H1 (cell line): Measurements from ENCODE around the gene SPSB3. TPM values are rescaled to one million over a fixed set of nuclear protein-coding genes. Genes with fewer than 3 reads are reported as not detected.

Experiments used
- CTCF ChIA-PET: fragments of 300-600 bp; sonication (Branson Sonifier 250); formaldehyde crosslinking; loops from one replicate; lab custom pipeline; 2021; ENCODE audit not compliant: partially characterized antibody; lab: Charles Lee
- POLR2A ChIA-PET: fragments of 300-600 bp; sonication (Branson Sonifier 250); formaldehyde crosslinking; loops from one replicate; lab custom pipeline; 2021; ENCODE audit warnings: inconsistent platforms; ENCODE audit not compliant: partially characterized antibody; lab: Charles Lee
- DNase-seq, 2 experiments: peaks; one replicate each; pipeline versions ENCODE4 v3.0.0 to v3.0.0-alpha.2; 2010 to 2022; ENCODE audit warnings: low spot score in 2 of 2, low read depth in 1 of 2, mixed read lengths in 1 of 2
- FAIRE-seq: peaks from 2 replicates; lab custom pipeline; 2011; peaks lifted over from hg19 to GRCh38; lab: Jason Lieb, UNC
- H2AFZ ChIP-seq: 2 replicates; pipeline ENCODE4 v1.8.1; 2012; ENCODE audit warnings: low read length, inconsistent platforms
- H2AK5ac ChIP-seq: 2 replicates; pipeline ENCODE4 v1.6.1; 2013; ENCODE audit warnings: low read depth, low read length
- H2BK120ac ChIP-seq: replicated peaks from 2 replicates; pipeline ENCODE3; 2013; ENCODE audit warnings: low read depth, low read length, inconsistent platforms
- H2BK12ac ChIP-seq: 2 replicates; pipeline ENCODE4 v1.6.1; 2013; ENCODE audit warnings: low read depth, low read length
- H2BK15ac ChIP-seq: 2 replicates; pipeline ENCODE4 v1.6.1; 2013; ENCODE audit warnings: low read length
- H2BK20ac ChIP-seq: 2 replicates; pipeline ENCODE4 v1.6.1; 2013; ENCODE audit warnings: low read length
- H2BK5ac ChIP-seq: 2 replicates; pipeline ENCODE4 v1.6.1; 2013; ENCODE audit warnings: low read depth, low read length
- H3K14ac ChIP-seq: 2 replicates; pipeline ENCODE4 v1.6.1; 2013; ENCODE audit warnings: inconsistent platforms; ENCODE audit not compliant: insufficient read length
- H3K18ac ChIP-seq: 2 replicates; pipeline ENCODE4 v1.6.1; 2013; ENCODE audit warnings: low read length; ENCODE audit errors: extremely low read depth
- H3K23ac ChIP-seq: 2 replicates; pipeline ENCODE4 v1.6.1; 2013; ENCODE audit warnings: inconsistent platforms; ENCODE audit not compliant: insufficient read length
- H3K23me2 ChIP-seq: 2 replicates; pipeline ENCODE4 v1.6.1; 2013; ENCODE audit warnings: low read depth, low read length
- H3K27ac ChIP-seq: 2 replicates; pipeline ENCODE4 v1.6.1; 2011; ENCODE audit warnings: low read depth, low read length, inconsistent platforms
- H3K27me3 ChIP-seq, 4 experiments: replicated peaks in 1 of 4; 1 replicate in 1 of 4; 2 replicates in 3 of 4; pipeline versions ENCODE4 v1.6.1 to v1.8.1; 2011 to 2013; ENCODE audit warnings: low read length in 3 of 4, mild to moderate bottlenecking in 3 of 4, inconsistent platforms in 2 of 4, mixed read lengths in 2 of 4, moderate library complexity in 1 of 4; ENCODE audit not compliant: control insufficient read depth in 3 of 4, insufficient read depth in 3 of 4; ENCODE audit errors: extremely low read depth in 1 of 4
- H3K36me3 ChIP-seq, 4 experiments: 2 replicates each; pipeline versions ENCODE4 v1.6.1 to v1.8.1; 2011 to 2013; ENCODE audit warnings: mild to moderate bottlenecking in 4 of 4, low read length in 3 of 4, moderate library complexity in 2 of 4, control low read depth in 1 of 4, inconsistent platforms in 1 of 4; ENCODE audit not compliant: insufficient read depth in 4 of 4, control insufficient read depth in 2 of 4
- H3K4ac ChIP-seq: replicated peaks from 2 replicates; pipeline ENCODE3; 2013; ENCODE audit warnings: low read length, low read depth, mixed read lengths, inconsistent platforms; ENCODE audit not compliant: insufficient read length
- H3K4me1 ChIP-seq, 4 experiments: replicated peaks in 1 of 4; 1 replicate in 1 of 4; 2 replicates in 3 of 4; pipeline versions ENCODE4 v1.6.1 to v1.8.1; 2011 to 2013; ENCODE audit warnings: low read length in 3 of 4, inconsistent platforms in 2 of 4, mixed read lengths in 1 of 4; ENCODE audit not compliant: insufficient read depth in 4 of 4, control insufficient read depth in 3 of 4
- H3K4me2 ChIP-seq, 2 experiments: 2 replicates each; pipeline versions ENCODE4 v1.6.1 to v1.8.1; 2011 to 2013; ENCODE audit warnings: low read depth in 2 of 2, low read length in 2 of 2, control low read depth in 1 of 2, inconsistent platforms in 1 of 2, mild to moderate bottlenecking in 1 of 2; ENCODE audit not compliant: insufficient read depth in 1 of 2
- H3K4me3 ChIP-seq, 4 experiments: fragments of 200-600, 300-600 bp in 1 of 4; sonication (generic), shearing (Covaris generic), sonication (Bioruptor Twin) in 1 of 4; 2 replicates each; pipeline versions ENCODE4 v1.5.1 to v1.8.1; 2011 to 2016; ENCODE audit warnings: low read length in 4 of 4, low read depth in 3 of 4, control low read depth in 2 of 4, inconsistent platforms in 2 of 4, mild to moderate bottlenecking in 2 of 4, mixed read lengths in 1 of 4, moderate library complexity in 1 of 4; ENCODE audit not compliant: insufficient read depth in 2 of 4; ENCODE audit errors: extremely low read depth in 1 of 4
- H3K56ac ChIP-seq: replicated peaks from 2 replicates; pipeline ENCODE3; 2013; ENCODE audit warnings: low read depth, mild to moderate bottlenecking, mixed read lengths, low read length, inconsistent platforms; ENCODE audit not compliant: insufficient read length
- H3K79me1 ChIP-seq: 2 replicates; pipeline ENCODE4 v1.6.1; 2013; ENCODE audit warnings: low read depth, low read length, control low read depth
- H3K79me2 ChIP-seq, 2 experiments: 2 replicates each; pipeline versions ENCODE4 v1.6.1 to v1.8.1; 2012 to 2013; ENCODE audit warnings: low read length in 2 of 2, mild to moderate bottlenecking in 2 of 2, inconsistent platforms in 1 of 2; ENCODE audit not compliant: insufficient read depth in 2 of 2, control insufficient read depth in 1 of 2
- H3K9ac ChIP-seq, 4 experiments: replicated peaks in 1 of 4; 1 replicate in 1 of 4; 2 replicates in 3 of 4; pipeline versions ENCODE4 v1.6.1 to v1.8.1; 2011 to 2013; ENCODE audit warnings: low read depth in 3 of 4, low read length in 3 of 4, control low read depth in 2 of 4, mild to moderate bottlenecking in 2 of 4, moderate library complexity in 2 of 4, inconsistent platforms in 1 of 4; ENCODE audit errors: extremely low read depth in 1 of 4
- H3K9me3 ChIP-seq, 2 experiments: 2 replicates each; pipeline versions ENCODE4 v1.6.1 to v1.8.1; 2012 to 2013; ENCODE audit warnings: mild to moderate bottlenecking in 2 of 2, moderate library complexity in 2 of 2, control low read depth in 1 of 2, inconsistent platforms in 1 of 2, low read depth in 1 of 2, low read length in 1 of 2, mixed read lengths in 1 of 2; ENCODE audit not compliant: insufficient read depth in 2 of 2
- H4K20me1 ChIP-seq, 2 experiments: replicated peaks in 1 of 2; 2 replicates each; pipeline versions ENCODE3 to v1.8.1; 2011 to 2013; ENCODE audit warnings: inconsistent platforms in 2 of 2, low read length in 2 of 2, mild to moderate bottlenecking in 1 of 2; ENCODE audit not compliant: insufficient read depth in 2 of 2, control insufficient read depth in 1 of 2
- H4K5ac ChIP-seq: 2 replicates; pipeline ENCODE4 v1.6.1; 2013; ENCODE audit warnings: low read length, low read depth, mixed read lengths, inconsistent platforms; ENCODE audit not compliant: insufficient read length
- H4K8ac ChIP-seq: 2 replicates; pipeline ENCODE4 v1.8.0; 2013; ENCODE audit warnings: mild to moderate bottlenecking, moderate library complexity, low read length, inconsistent platforms; ENCODE audit not compliant: insufficient read depth; ENCODE audit errors: extremely low read depth
- H4K91ac ChIP-seq: replicated peaks from 2 replicates; pipeline ENCODE3; 2013; ENCODE audit warnings: low read length, mixed read lengths, inconsistent platforms; ENCODE audit not compliant: insufficient read length
- CHD1 ChIP-seq: IDR thresholded peaks from 2 replicates; pipeline ENCODE4 v1.6.1; 2012; ENCODE audit warnings: low read depth, low read length, improper control_type of control experiment
- EGR1 ChIP-seq: IDR thresholded peaks from 2 replicates; pipeline ENCODE4 v1.6.1; 2011; ENCODE audit warnings: low read depth, low read length, borderline replicate concordance
- GTF2F1 ChIP-seq: IDR thresholded peaks from 2 replicates; pipeline ENCODE4 v1.6.1; 2012; ENCODE audit warnings: low read depth, low read length, improper control_type of control experiment, borderline replicate concordance
- KDM4A ChIP-seq: IDR thresholded peaks from one replicate; pipeline ENCODE4 v1.7.1; 2012; ENCODE audit warnings: low read depth, mild to moderate bottlenecking, moderate library complexity, low read length, inconsistent platforms; ENCODE audit not compliant: severe bottlenecking
- YY1 ChIP-seq: IDR thresholded peaks from 2 replicates; pipeline ENCODE4 v1.6.1; 2011; ENCODE audit warnings: low read depth, mild to moderate bottlenecking, low read length
- WGBS, 2 experiments: shearing (Covaris generic) in 1 of 2; methylation state at CpG; one replicate each; pipeline versions ENCODE4 v1.1.6 to v1.1.7; 2013 to 2015; ENCODE audit warnings: low lambda C conversion rate in 2 of 2, mixed read lengths in 2 of 2, inconsistent platforms in 1 of 2, low coverage in 1 of 2, missing lambda C conversion rate in 1 of 2; ENCODE audit not compliant: insufficient replicate concordance in 2 of 2, insufficient coverage in 1 of 2, insufficient read length in 1 of 2; ENCODE audit errors: extremely low coverage in 1 of 2, missing lambda C conversion rate in 1 of 2; 5-methylcytosine and 5-hydroxymethylcytosine counted together
- polyA plus RNA-seq, 7 experiments: library from polyadenylated mRNA; depleted of rRNA in 3 of 7; stranded (reverse) in 5 of 7; unstranded in 2 of 7; fragments of >200 nt in 5 of 7; fragments of 200-250 nt in 2 of 7; gene quantifications; 1 replicate in 5 of 7; 2 replicates in 1 of 7; 4 replicates in 1 of 7; pipeline versions ENCODE4 v1.2.1 to v1.2.3, GENCODE V29; 2011 to 2013; ENCODE audit warnings: missing spikeins in 2 of 7, mixed read lengths in 2 of 7
- total RNA-seq: library from RNA; stranded (reverse); fragmentation: NEBNext Ultra II Directional; extraction: Animal tissue kit (Norgen Biotek cat#: 25700); gene quantifications from 2 replicates; pipeline ENCODE4 v1.2.1, GENCODE V29; 2021
- TF ChIP-seq, protein P1 (sequence below): IDR thresholded peaks from 2 replicates; pipeline ENCODE4 v1.6.1; 2011; ENCODE audit warnings: low read depth, mild to moderate bottlenecking, low read length; ENCODE audit not compliant: insufficient read depth
- TF ChIP-seq, protein P2 (sequence below), 3 experiments: IDR thresholded peaks; 1 replicate in 2 of 3; 2 replicates in 1 of 3; pipeline versions ENCODE4 v1.5.1 to v1.6.1; 2011; ENCODE audit warnings: low read length in 3 of 3, mild to moderate bottlenecking in 3 of 3, inconsistent platforms in 2 of 3, low read depth in 1 of 3, moderate library complexity in 1 of 3; ENCODE audit not compliant: insufficient read depth in 1 of 3; ENCODE audit errors: control extremely low read depth in 1 of 3

Gene SPSB3
- total and polyA plus RNA-seq, 2 of the 8 experiments (the other 6 are each of a cell fraction or from before 2014, with no cell fraction given), result 22.5 to 37.8 TPM

DNA sequence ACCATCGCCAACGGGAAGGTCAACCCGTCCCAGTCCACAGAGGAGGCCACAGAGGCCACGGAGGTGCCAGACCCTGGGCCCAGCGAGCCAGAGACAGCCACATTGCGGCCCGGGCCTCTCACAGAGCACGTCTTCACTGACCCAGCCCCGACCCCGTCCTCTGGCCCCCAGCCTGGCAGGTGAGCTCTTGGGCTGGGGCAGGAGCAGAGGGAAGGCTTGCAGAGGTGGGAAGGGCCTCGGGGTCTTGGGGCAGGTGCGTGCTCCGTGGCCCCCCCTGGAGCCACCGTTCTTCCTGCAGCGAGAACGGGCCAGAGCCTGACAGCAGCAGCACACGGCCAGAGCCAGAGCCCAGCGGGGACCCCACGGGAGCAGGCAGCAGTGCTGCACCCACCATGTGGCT is 16.1 kb downstream of the SPSB3 start:
- Histone ChIP-seq H2BK20ac (no peak overlapping the region), H3K9me3 (no peaks in the 10 kb centered on the region; a peak in 1 of 4 replicates), H3K79me1 (no peaks in the 10 kb centered on the region), H2BK5ac (no peak overlapping the region), H3K27ac (no peak overlapping the region), H3K79me2 (no peaks in the 10 kb centered on the region; a peak in 1 of 4 replicates), H4K8ac (no peak overlapping the region), H3K4me2 (no peak overlapping the region), H4K20me1 (peaks cover 1 to 13% of the 10 kb centered on the region in 2 experiments), H3K27me3 (no peaks in the 10 kb centered on the region; a peak in 1 of 7 replicates), H3K36me3 (peaks cover 3 to 37% (median 7%) of the 10 kb centered on the region in 4 experiments; a peak in 4 of 8 replicates), H3K4ac (no peak overlapping the region), H3K4me3 (no peak overlapping the region), H2BK120ac (no peak overlapping the region), H3K23ac (no peak overlapping the region), H3K9ac (no peak overlapping the region), H3K4me1 (peaks cover 0 to 21% (median 12%) of the 10 kb centered on the region in 4 experiments; a peak in 5 of 7 replicates), H3K23me2 (peaks cover 7% of the 10 kb centered on the region; the same call in 1 of the 2 replicates), H2BK12ac (no peak overlapping the region), H2AFZ (no peak overlapping the region), H3K14ac (no peak overlapping the region), H4K5ac (no peak overlapping the region)
- ChIA-PET POLR2A (interaction anchor here (1.3 to 13.5 kb wide), 2 partner anchors 13 to 88 kb away, joined by 3 to 246 read pairs; partner anchors contain the start of genes JPT2, NUBP2 and SPSB3), CTCF (interaction anchor here (1.3 to 3.1 kb wide), 2 partner anchors 7 to 25 kb away, joined by 3 to 13 read pairs; partner anchors contain the start of genes EME2 and MRPS34)
- no peak for FAIRE-seq
- 96% methylated on average over 18 of the region's 19 CpGs; no CpG with 5 or more reads in 1 of the 2 experiments for WGBS, 2 experiments
- DNase-seq, result no peak
- TF ChIP-seq, protein P1, sequence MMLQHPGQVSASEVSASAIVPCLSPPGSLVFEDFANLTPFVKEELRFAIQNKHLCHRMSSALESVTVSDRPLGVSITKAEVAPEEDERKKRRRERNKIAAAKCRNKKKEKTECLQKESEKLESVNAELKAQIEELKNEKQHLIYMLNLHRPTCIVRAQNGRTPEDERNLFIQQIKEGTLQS, result no peak
- TF ChIP-seq CHD1 (no peak), GTF2F1 (no peak), KDM4A (no peak), EGR1 (no peak), YY1 (no peak)
- TF ChIP-seq, protein P2, sequence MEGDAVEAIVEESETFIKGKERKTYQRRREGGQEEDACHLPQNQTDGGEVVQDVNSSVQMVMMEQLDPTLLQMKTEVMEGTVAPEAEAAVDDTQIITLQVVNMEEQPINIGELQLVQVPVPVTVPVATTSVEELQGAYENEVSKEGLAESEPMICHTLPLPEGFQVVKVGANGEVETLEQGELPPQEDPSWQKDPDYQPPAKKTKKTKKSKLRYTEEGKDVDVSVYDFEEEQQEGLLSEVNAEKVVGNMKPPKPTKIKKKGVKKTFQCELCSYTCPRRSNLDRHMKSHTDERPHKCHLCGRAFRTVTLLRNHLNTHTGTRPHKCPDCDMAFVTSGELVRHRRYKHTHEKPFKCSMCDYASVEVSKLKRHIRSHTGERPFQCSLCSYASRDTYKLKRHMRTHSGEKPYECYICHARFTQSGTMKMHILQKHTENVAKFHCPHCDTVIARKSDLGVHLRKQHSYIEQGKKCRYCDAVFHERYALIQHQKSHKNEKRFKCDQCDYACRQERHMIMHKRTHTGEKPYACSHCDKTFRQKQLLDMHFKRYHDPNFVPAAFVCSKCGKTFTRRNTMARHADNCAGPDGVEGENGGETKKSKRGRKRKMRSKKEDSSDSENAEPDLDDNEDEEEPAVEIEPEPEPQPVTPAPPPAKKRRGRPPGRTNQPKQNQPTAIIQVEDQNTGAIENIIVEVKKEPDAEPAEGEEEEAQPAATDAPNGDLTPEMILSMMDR (IDR thresholded peaks at IDR 0.05; ENCODE audit: control extremely low read depth in 1 of 3, insufficient read depth in 1 of 3, low read depth in 1 of 3, low read length in 3 of 3), result no peak
- TF ChIP-seq, all 59 proteins: peak for 0
- Histone ChIP-seq H2BK15ac (no peak overlapping the region), H3K18ac (no peak overlapping the region), H3K56ac (no peak overlapping the region), H2AK5ac (no peak overlapping the region), H4K91ac (no peak overlapping the region)
